ENCODE data around the gene C21orf58.
"Not testable (repeated sequence)": the region's sequence is repeated elsewhere in the genome, so short reads cannot be mapped to it uniquely, and the experiment has no call there.

C21orf58 gene

DNA sequence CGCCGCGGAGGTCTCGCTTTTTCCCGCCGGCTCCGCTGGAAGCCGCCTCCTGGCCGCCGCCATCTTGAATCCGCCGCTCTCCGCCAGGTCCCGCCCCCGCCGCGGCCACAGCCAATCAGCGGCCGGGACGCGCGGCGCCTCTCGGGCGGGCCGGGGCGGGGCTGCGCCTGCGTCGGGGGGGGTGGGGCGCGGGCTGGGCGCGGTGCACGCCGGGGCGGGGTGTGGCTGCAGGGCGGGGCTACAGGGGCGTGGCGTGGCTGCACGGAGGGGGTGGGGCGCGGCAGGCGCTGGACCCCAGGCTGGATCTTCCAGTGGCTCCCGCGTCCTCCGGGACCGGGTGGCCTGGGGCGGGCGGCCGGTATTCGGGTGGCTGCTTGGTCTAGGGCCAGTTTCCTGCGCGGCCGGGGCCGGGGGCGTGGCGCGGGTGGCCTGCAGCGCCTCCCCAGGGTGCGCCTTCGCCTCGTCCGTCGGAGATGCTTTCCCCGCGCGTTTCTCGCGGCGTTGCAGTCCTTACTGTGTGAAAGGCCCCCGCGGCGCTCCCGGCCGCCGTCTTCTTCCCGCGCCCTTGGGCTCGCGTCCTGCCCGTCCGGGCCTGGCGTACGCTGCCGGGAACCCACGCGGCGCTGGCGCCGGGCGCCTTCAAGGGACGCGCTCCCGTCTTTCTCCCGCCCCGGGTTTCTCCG lies 861 bp upstream of the C21orf58 start:
- DNase-seq (ENCODE audit: low read depth) = no peak

DNA sequence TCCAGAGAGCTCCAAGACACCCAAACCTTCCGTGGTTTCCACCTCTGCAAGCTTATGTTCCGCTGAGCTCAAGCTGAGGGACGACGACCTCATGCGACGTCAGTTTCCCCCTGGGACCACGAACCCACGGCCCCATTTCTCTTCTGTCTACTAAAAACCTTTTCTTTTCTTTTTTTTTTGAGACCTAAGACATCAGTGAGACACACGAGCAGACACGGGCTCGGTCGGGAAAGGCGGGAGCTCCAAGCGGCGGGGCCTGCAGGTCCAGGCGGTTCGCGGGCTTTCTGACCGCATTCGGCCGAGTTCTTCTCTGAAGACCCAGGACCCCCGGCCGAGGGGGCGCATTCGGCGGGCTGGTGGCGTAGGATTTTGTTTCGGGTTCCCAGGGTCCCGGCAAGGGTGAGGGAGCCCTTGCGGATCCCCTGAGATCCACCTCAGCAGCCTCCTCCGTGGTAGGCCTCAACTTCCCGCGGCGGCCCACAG lies 402 bp downstream of the C21orf58 start:
- DNase-seq (ENCODE audit: low read depth) = no peak

DNA sequence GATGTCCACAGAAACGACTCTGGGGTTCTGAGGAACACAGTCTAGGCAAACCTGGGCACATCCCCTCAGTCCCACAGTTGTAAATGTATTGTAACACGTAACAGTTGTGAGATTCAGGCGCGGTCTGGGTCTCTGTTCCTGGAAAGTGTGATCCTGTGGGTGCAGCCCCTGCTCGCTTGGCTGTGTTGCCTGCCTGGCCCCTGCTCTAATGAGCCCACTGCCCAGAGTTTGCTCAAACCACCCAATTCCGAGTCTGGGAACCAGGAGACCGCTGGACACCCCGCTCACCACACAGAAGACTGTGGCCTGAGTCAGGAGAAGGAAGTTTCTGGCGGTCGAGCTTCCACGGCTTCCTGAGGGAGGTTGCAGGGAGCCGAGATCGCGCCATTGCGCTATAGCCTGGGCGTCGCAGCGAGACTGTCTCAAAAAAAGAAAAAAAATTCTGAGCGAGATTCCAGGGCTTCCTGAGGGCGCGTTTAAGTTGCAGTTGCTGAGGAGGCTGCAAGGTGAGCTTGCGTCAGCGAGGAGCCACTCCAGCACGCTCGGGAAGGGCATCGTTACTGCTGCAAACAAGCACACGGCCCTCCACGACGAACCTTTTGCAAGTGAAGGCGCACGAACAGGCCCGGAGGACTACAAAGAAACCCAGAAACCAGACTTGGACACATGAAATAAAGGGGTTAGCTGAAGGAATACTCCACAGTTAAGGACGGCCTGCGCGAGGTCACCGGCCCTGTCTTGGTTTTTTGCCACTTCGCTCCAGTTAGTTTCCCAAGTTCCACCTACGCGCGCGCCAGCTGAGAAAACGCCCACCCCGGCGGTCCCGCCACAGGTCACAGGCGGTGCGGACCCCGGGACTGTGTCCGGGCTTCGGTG lies 1.1 kb downstream of the C21orf58 start:
- DNase-seq (ENCODE audit: low read depth) = no peak

DNA sequence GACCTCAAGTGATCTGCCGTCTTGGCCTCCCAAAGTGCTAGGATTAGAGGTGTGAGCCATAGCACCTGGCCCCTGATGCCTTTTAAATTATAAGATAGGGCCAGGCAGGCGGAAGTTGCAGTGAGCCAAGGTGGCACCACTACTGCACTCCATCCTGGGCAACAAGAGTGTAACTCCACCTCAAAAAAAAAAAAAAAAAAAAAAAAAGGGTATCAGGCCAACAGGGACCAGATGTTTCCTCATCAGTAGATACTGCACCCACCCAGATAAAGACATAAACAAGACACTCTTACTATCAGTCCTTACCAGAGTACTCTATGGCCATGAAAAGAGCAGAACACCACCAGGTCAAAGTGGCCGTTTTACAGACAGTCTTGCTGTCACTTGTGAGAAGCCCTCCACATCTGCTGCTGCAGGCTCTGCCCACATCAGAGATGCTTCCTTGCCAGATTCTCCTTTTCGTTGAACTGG lies 3.3 kb downstream of the C21orf58 start:
- no peak for DNase-seq (ENCODE audit: low read depth)

DNA sequence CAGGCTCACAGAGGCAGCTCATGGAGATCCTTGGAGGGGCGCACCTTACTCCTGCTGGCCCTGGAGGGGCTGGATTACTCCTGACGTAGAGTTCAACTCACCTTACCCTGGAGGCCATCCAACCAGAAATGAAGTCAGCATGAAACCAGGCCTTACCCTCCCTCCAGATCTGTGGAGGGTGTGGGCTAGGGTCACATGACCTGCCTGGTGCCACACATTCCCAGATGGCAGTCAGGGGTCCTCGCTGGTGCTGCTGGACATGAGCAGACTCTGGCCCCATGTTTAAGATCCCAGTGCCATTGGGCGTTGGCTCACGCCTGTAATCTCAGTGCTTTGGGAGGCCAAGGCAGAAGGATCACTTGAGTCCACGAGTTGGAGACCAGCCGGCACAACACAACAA lies 4.5 kb downstream of the C21orf58 start:
- no peak for DNase-seq (ENCODE audit: low read depth)

DNA sequence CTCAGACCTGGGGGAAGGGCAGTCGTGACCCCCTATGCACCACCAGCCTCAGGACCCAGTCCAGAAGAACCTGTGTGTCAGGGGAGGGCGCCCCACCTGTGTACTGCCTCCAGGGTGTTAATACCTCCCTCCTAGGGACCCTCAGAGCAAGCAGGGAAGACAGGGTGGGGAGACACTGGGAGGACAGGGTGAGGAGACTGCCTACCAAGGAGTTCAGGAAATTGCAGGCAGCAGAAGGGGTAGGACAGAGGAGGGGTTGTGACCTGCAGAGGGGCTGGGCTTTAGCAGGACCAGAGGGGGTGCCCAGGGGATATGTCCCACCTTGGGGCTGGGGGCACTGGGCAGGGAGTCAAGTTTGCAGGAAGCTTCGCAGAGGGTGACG lies 5.2 kb downstream of the C21orf58 start:
- no peak for DNase-seq (ENCODE audit: low read depth)

DNA sequence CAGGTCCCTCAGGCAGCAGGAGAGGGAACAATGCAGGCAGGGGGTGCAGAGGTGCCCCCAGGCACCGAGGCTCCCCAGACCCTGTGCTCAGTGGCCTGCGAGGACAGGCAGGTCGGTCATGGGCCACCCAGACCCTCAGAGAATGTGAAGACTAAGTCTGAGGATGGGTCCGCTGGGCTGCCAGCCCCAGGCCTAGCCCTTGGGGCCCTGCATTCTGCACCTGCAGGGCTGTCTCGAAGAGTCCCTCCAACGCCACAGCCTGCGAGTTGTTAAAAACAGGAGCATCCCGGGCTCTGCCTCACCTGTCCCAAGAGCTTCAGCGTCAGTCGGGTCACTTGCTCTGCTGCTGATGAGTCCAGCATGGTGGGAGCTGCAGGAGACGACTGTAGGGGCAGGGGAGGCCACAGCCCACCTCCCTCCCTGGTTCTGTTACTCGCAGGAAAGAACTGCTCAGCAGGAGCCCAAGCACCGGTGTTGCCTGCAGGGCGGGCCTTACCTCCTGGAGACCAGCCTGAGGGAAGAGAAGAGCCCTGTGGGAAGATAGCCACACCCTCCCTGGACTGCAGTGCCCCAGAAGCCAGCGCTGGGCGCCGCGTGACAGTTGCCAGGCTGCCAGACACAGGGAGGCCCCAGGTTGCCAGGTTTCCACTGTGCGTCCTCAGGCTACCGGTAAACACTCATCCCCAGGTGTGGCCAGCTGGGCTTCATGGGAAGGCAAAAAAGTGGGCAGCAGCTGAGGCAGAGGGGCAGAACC lies 5.8 kb downstream of the C21orf58 start:
- no peak for DNase-seq (ENCODE audit: low read depth)

DNA sequence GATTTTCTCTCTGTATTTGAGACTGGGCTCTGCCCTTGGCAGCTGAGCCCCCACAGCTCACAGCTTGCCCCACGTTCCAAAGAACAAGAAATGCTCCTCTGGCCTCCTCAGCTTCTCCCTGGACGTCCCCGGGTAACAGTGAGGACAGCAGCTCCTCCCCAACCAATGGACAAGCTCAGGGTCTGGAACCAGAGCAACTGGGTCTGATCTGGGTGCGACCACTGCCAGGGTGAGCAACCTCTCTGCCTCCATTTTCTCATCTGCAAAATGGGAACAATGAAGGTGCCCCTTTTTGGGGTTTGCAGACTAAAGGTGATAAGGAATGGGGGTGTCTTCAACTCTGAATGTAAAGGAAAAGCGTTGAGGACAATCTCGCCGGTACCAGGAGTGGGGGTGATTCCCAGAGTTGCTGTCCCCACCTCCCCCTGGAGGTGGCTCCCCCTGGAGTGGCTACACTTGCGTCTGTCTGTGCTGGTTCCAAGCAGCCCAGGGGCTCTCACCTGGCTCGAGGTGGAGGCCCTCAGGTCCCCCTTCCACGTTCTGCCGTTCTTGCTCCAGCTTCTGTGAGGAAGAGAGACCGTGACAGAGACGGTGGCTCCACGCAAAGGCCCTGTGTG lies 6.9 kb downstream of the C21orf58 start:
- DNase-seq (ENCODE audit: low read depth) = no peak

DNA sequence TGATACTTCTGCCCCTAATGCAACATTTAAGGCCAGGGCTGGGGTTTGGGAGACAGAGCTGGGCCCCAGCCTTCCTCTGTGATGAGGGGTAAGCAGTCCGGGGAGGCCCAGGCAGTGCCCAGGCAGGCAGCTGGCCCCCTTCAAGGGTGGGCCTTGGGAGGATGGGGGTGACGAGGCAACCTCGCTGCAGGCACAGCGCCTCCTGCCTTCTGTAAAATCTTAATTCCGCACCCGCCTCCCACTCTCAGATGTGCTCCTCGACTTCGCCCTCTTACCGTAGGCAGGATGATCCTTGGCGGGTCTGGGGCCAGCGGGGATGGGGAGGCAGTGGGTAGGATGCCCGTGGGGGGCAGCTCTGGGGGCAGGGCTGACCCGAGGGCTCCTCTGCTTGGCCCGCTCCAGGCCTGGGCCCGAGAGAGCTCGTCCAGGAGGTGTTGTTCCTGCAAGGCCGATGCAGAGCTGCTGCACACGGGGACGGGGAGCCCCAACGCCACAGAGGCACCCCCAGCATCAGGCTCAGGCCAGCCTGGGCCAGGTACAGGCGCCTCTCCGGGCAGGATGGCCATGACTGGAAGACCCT lies 9.1 kb downstream of the C21orf58 start:
- DNase-seq (ENCODE audit: low read depth) = no peak

DNA sequence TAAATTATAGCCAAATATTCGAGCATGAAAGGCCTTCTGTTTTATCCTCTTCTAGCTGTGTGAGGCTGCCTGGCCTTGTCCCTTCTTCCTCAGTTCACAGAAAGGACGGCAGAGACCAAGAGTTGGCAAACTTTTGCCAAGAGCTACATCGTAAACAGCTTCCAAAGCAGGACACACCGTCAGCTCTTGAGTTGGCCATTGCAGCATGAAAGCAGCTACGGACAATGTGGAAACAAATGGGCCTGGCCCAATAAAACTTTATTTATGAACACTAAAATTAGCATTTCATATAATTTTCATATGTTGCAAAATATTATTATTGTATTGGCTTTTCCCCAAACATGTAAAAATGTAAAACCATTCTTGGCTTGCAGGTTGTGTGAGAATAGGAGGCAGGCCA lies 10.7 kb downstream of the C21orf58 start:
- DNase-seq (ENCODE audit: low read depth) = no peak

DNA sequence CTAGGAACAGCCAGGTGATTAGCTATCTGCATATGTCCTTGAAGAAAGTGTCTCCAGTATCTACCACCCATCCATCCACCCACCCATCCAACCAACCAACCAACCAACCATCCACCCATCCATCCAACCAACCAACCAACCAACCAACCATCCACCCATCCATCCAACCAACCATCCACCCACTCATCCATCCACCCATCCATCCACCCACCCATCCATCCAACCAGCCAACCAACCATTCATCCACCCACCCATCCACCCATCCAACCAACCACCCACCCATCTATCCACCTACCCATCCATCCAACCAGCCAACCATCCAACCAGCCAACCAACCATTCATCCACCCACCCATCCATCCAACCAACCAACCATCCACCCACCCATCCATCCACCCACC lies 12.1 kb downstream of the C21orf58 start:
- no peak for DNase-seq (ENCODE audit: low read depth)

DNA sequence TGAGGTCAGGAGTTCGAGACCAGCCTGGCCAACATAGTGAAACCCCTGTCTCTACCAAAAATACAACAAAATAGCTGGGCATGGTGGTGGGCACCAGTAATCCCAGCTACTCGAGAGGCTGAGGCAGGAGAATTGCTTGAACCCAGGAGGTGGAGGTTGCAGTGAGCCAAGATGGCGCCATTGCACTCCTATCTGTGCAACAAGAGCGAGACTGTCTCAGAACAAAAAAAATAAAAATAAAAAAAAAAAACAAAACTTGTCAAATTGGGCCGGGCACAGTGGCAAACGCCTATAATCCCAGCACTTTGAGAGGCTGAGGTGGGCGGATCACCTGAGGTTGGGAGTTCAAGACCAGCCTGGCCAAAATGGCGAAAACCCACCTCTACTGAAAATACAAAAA lies 13.4 kb downstream of the C21orf58 start:
- not testable (repeated sequence) for DNase-seq (ENCODE audit: low read depth)

DNA sequence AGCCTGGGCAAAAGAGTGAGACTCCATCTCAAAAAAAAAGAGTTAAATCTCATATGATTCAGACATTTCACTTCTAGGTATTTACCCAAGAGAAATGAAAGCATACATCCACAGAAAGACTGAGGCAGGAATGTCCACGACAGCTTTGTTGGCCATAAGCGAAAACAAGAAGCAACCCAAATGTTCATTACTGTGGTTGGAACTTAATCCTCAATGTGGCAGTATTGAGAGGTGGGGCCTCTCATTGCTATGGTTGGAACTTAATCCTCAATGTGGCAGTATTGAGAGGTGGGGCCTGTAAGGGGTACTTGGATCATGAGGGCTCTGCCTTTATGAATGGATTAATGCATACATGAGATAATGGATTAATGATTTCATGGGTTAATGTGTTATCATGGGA lies 15.2 kb downstream of the C21orf58 start:
- no peak for DNase-seq (ENCODE audit: low read depth)

DNA sequence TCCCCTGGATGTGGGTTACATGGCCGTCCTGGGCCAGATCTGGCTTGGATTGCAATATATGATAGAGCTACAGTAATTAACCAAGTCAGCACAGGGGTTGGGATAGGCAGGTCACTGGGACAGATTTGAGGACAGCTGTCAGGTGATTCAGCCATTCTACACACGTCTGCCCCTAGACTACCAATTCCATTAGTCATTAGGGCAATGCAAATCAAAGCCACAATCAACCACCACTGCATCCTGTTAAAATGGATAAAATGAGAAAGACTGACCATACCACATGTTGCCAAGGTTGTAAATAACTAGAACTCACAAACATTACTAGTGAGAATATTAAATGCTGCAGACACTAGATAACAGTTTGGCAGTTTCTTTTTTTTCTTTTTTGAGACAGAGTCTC lies 16.0 kb downstream of the C21orf58 start:
- DNase-seq (ENCODE audit: low read depth) = peak; percentile 56

DNA sequence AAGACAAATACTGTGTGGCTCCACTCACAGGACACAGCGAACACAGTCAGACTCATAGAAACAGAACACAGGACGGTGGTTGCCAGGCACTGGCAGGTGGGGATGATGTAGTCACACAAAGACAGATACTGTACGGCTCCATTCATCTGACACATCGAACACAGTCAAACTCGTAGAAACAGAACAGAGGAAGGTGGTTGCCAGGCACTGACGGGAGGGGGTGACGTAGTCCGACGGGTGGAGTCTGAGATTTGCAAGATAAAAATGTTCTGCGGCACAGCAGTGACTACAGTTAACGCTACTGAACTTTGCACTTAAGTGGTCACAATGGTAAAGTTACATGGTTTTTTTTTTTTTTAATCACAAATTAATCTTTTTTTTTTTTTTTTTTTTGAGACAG lies 18.7 kb downstream of the C21orf58 start:
- no peak for DNase-seq (ENCODE audit: low read depth)

DNA sequence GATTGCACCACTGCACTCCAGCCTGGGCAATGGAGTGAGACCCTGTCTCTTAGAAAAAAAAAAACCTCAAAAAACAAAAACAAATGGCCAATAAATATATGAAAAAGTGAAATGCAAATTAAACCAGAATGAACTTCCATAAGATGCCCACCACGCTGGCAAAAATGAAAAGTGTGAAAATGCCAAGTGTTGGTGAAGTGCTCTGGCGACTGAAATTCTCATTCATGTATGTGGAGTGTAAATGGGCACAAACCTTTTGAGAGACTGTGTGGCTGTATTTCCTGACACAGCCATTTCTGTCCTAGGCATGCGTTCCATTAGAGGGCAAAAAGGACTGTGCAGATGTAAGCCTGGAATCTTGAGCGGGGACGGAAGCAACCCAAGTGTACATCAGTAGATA lies 19.2 kb downstream of the C21orf58 start:
- no peak for DNase-seq (ENCODE audit: low read depth)

DNA sequence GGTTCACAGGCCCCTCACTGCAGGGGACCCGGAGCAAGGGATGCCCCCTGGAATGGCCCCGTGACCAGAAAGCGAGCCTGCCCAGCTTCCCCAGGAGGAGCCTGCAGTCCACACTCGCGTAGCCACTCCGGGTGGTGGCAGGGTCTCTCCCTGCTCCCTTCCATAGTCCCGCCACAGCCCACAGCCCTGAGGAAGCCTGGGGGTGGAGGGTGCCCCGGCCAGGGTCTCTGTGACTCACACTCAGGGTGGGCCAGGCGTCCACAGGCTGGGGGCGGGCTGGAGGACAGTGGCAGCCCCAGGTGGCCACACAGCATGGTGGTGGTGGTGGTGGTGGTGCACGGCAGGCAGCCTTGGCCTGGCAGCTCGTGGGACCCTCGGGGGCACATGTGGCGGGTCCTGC lies 21.9 kb downstream of the C21orf58 start:
- DNase-seq (ENCODE audit: low read depth) = no peak

DNA sequence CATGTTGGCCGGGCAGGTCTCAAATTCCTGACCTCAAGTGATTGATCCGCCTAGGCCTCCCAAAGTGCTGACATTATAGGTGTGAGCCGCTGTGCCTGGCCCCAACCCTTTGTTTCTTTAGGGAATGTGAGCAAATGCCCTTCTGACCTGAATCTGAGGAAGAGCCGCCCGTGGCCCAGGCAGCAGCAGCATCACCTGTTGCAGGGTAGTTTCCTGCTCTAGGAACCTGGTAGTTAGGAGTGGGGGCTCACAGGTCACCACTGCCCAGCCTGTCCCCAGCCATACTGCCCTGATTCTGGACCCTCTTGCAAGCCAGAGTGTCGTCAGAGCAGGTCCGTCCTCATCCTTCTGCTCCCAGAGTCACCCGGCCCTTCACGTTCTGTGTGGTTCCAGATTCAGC lies 24.5 kb downstream of the C21orf58 start:
- no peak for DNase-seq (ENCODE audit: low read depth)

DNA sequence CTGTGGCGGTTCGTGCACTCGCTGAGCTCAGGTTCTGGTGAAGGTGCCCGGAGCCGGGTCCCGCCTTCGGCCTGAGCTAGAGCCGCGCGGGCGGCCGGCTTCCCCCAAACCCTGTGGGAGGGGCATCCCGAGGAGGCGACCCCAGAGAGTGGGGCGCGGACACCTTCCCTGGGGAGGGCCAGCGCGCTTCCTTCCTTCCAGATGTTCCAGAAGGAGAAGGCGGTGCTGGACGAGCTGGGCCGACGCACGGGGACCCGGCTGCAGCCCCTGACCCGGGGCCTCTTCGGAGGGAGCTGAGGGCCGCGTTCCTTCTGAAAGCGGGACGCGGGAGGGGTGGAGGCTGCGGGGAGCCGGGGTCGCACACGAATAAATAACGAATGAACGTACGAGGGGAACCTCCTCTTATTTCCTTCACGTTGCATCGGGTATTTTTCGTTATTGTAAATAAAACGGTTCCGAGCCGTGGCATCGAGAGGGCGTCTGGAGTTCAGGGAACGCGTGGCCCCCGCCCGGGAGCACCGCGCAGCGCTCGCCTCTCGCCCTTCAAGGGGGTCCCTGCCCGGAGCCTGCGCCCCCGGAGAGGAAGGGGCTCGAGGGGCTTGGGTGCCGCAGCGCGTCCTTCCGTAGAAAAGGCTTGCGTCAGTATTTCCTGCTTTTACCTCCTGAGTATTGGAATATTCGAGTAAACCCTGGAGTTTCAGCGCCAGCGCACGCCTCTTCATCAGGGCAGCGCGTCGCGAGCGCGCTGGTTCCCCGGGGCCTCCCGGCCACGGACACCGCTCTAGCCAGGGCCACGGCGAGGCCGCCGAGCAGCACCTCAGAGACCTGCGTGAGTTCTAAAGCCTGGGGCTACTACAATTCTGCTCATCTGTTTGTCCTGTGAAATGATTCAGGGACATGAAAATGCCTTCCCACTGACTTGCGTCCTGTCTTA lies 26.1 kb downstream of the C21orf58 start:
- DNase-seq (ENCODE audit: low read depth) = no peak

DNA sequence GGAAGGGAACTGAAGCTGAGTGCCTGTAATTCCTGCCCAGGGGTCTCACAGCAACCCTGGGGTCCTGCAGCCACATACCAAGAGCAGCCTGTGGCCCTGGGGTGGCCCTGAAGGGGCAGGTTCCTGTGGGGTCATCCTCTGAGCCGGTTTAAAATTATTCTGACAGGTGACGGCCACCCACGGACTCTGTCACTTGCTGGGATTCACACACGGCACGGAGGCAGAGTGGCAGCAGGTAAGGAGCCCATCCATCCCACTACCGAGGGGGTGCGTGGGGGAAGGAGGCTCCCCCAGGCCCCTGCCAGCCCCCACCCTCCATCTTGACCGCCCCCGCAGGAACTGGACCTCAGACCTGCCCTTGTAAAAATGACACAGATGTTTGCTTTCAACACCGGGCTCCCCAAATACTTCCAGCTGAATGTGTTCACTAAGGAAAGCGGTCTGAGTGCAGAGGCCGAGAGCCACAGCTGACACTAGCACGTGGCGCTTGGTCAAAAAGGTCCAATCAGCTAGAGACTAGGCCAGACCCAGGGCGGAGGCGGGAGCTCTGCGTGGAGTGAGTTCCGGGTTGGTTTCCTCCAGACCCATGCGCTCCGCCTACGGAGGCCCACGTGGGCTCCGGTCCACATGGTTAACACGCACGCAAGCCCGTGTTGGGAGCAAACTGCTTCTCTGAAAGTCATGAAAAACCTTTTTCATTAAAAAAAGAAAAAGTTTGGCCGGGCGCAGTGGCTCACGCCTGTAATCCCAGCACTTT lies 27.5 kb downstream of the C21orf58 start:
- no peak for DNase-seq (ENCODE audit: low read depth)
